HepG2 (cell line): ENCODE measurements around the gene OR8D1. TPM values are rescaled to one million over a fixed set of nuclear protein-coding genes. Genes with fewer than 3 reads are reported as not detected.
A peak's percentile ranks its signal among the peaks of the same experiment; 100 is the strongest.

Source experiments
- ATAC-seq: fragments of 200-7000 bp; cut with Tn5 transposase; 3 replicates; pipeline ENCODE4 v1.9.1; 2020; ENCODE audit warnings: mild to moderate bottlenecking, moderate library complexity
- BruUV-seq: library from RNA; stranded (reverse); fragments of 400-500 nt; replicated peaks from 2 replicates; lab custom pipeline; 2021; lab: Mats Ljungman, UMichigan
- CTCF ChIA-PET: fragments of 300-600 bp; formaldehyde crosslinking; extraction: SDS; loops from one replicate; lab custom pipeline; 2021; ENCODE audit warnings: low total read pairs, inconsistent platforms, low intra/inter-chr PET ratio; lab: Yijun Ruan, JAX
- POLR2A ChIA-PET: fragments of 350-600 bp; sonication (Branson Sonifier 250); formaldehyde crosslinking; loops from one replicate; lab custom pipeline; 2020; ENCODE audit warnings: antibody characterized with exemption, inconsistent platforms; lab: Yijun Ruan, JAX
- DNase-seq: peaks from one replicate; pipeline ENCODE4 v3.0.0-alpha.2; 2015; ENCODE audit warnings: low spot score
- FAIRE-seq: peaks from 3 replicates; lab custom pipeline; 2011; peaks lifted over from hg19 to GRCh38; lab: Jason Lieb, UNC
- H2AFZ ChIP-seq: one replicate; pipeline ENCODE4 v1.6.1; 2011; ENCODE audit warnings: low read length, inconsistent platforms
- H3K27ac ChIP-seq: fragments of 300-600 bp; 3 replicates; pipeline ENCODE4 v1.8.0; 2011; ENCODE audit warnings: mixed run types, mild to moderate bottlenecking, mixed read lengths, low read length, inconsistent platforms; ENCODE audit not compliant: insufficient read depth; ENCODE audit errors: extremely low read length
- H3K27me3 ChIP-seq, 2 experiments: fragments of 200-600 bp in 1 of 2; 2 replicates in 1 of 2; 3 replicates in 1 of 2; pipeline versions ENCODE4 v1.6.0 to v1.8.0; 2011; ENCODE audit warnings: low read length in 2 of 2, mild to moderate bottlenecking in 2 of 2, moderate library complexity in 2 of 2, inconsistent platforms in 1 of 2; ENCODE audit not compliant: insufficient read depth in 2 of 2, control insufficient read depth in 1 of 2
- H3K36me3 ChIP-seq, 2 experiments: fragments of 200-600 bp in 1 of 2; replicated peaks in 1 of 2; 2 replicates in 1 of 2; 3 replicates in 1 of 2; pipeline versions ENCODE4 v1.5.1 to v1.8.0; 2011; ENCODE audit warnings: low read length in 2 of 2, inconsistent platforms in 1 of 2; ENCODE audit not compliant: insufficient read depth in 2 of 2, control insufficient read depth in 1 of 2
- H3K4me1 ChIP-seq: 2 replicates; pipeline ENCODE4 v1.5.1; 2012; ENCODE audit warnings: low read length, inconsistent platforms; ENCODE audit not compliant: insufficient read depth
- H3K4me2 ChIP-seq: 2 replicates; pipeline ENCODE4 v1.6.0; 2011; ENCODE audit warnings: low read depth, low read length, inconsistent platforms
- H3K4me3 ChIP-seq, 3 experiments: fragments of 200-600 bp in 1 of 3; sonication (generic), shearing (Covaris generic) in 1 of 3; replicated peaks in 1 of 3; 2 replicates each; pipeline ENCODE4 v1.5.1; 2011 to 2016; ENCODE audit warnings: low read length in 3 of 3, inconsistent platforms in 2 of 3, low read depth in 2 of 3, mild to moderate bottlenecking in 2 of 3, control low read depth in 1 of 3, mixed read lengths in 1 of 3; ENCODE audit not compliant: insufficient read depth in 1 of 3
- H3K79me2 ChIP-seq: one replicate; pipeline ENCODE4 v1.6.1; 2011; ENCODE audit warnings: low read length, inconsistent platforms; ENCODE audit not compliant: insufficient read depth
- H3K9ac ChIP-seq: 2 replicates; pipeline ENCODE4 v1.6.0; 2011; ENCODE audit warnings: mild to moderate bottlenecking, low read depth, low read length, inconsistent platforms; ENCODE audit not compliant: insufficient read depth
- H3K9me3 ChIP-seq: 2 replicates; pipeline ENCODE4 v1.5.1; 2012; ENCODE audit warnings: mild to moderate bottlenecking, low read length
- H4K20me1 ChIP-seq: 2 replicates; pipeline ENCODE4 v1.6.0; 2011; ENCODE audit warnings: inconsistent platforms, mild to moderate bottlenecking, low read length, moderate library complexity; ENCODE audit not compliant: insufficient read depth
- BHLHE40 ChIP-seq: IDR thresholded peaks from 2 replicates; pipeline ENCODE4 v1.6.1; 2011; ENCODE audit warnings: low read length, improper control_type of control experiment
- HNRNPH1 ChIP-seq: fragments of 200-400 bp; formaldehyde crosslinking; optimal IDR thresholded peaks from 2 replicates; pipeline ENCODE3; 2017; ENCODE audit warnings: mild to moderate bottlenecking, low read depth, low read length
- HOXA5 ChIP-seq: sonication (generic); formaldehyde crosslinking; IDR thresholded peaks from 2 replicates; pipeline ENCODE4 v1.4.0; 2020; ENCODE audit warnings: missing genetic modification reagents
- JARID2 ChIP-seq: sonication (generic); formaldehyde crosslinking; IDR thresholded peaks from 2 replicates; pipeline ENCODE4 v1.8.1; 2023; ENCODE audit warnings: missing genetic modification reagents, inconsistent platforms; ENCODE audit not compliant: insufficient replicate concordance
- JUN ChIP-seq: sonication (generic); formaldehyde crosslinking; IDR thresholded peaks from 2 replicates; pipeline ENCODE4 v1.4.0; 2020; ENCODE audit warnings: mild to moderate bottlenecking, missing genetic modification reagents
- MAFF ChIP-seq: IDR thresholded peaks from 2 replicates; pipeline ENCODE4 v1.6.1; 2011; ENCODE audit warnings: low read depth, low read length, improper control_type of control experiment
- MAFK ChIP-seq, 2 experiments: IDR thresholded peaks in 1 of 2; conservative IDR thresholded peaks in 1 of 2; 2 replicates each; pipeline ENCODE4 v1.6.1; 2011; ENCODE audit warnings: improper control_type of control experiment in 2 of 2, low read length in 2 of 2
- POLR2AphosphoS2 ChIP-seq: IDR thresholded peaks from 2 replicates; pipeline ENCODE4 v1.6.1; 2011; ENCODE audit warnings: low read depth, low read length, improper control_type of control experiment
- SAFB2 ChIP-seq: sonication (generic); formaldehyde crosslinking; IDR thresholded peaks from 2 replicates; pipeline ENCODE4 v1.5.1; 2020; ENCODE audit warnings: missing genetic modification reagents, low read depth, mild to moderate bottlenecking, borderline replicate concordance
- XRCC5 ChIP-seq: fragments of 200-400 bp; formaldehyde crosslinking; optimal IDR thresholded peaks from 2 replicates; pipeline ENCODE3; 2017; ENCODE audit warnings: mild to moderate bottlenecking, low read length
- ZBTB7B ChIP-seq: sonication (generic); formaldehyde crosslinking; IDR thresholded peaks from 2 replicates; pipeline ENCODE4 v1.4.0; 2020; ENCODE audit warnings: missing genetic modification reagents
- ZNF652 ChIP-seq: IDR thresholded peaks from 2 replicates; pipeline ENCODE4 v1.6.1; 2016; ENCODE audit warnings: low read depth, borderline replicate concordance
- WGBS: methylation state at CpG from one replicate; pipeline ENCODE4 v1.1.6; 2017; ENCODE audit warnings: low lambda C conversion rate; 5-methylcytosine and 5-hydroxymethylcytosine counted together
- in situ Hi-C: cut with HindIII; loops from 2 replicates; pipeline ENCODE4 v1.10.0; 2017; ENCODE audit warnings: low pct_unique_long_range_greater_than_20kb; ENCODE audit not compliant: extremely low pct_ligation_motif_present
- intact Hi-C: fragments of 100-400 bp; cut with micrococcal nuclease; formaldehyde crosslinking; loops from one replicate; pipeline ENCODE4 v1.10.0; 2022; ENCODE audit not compliant: unreplicated experiment
- polyA plus RNA-seq, 8 experiments: library from polyadenylated mRNA; depleted of rRNA in 3 of 8; stranded (reverse) in 7 of 8; unstranded in 1 of 8; fragments of >200 nt; fragmentation: Illumina TruSeq in 4 of 8; extraction: Trizol in 4 of 8; gene quantifications; 2 replicates each; pipeline versions ENCODE4 v1.2.1 to v1.2.3, GENCODE V29; 2011 to 2016; ENCODE audit warnings: low read depth in 4 of 8, missing spikeins in 1 of 8, mixed read lengths in 1 of 8; ENCODE audit not compliant: insufficient read depth in 1 of 8
- total RNA-seq, 5 experiments: library from RNA; depleted of rRNA; stranded (reverse); fragments of >200 nt; fragmentation: Illumina TruSeq; extraction: Trizol; gene quantifications; 2 replicates each; pipeline ENCODE4 v1.2.3, GENCODE V29; 2016; ENCODE audit warnings: low read depth in 1 of 5
- TF ChIP-seq, protein P1 (sequence below): IDR thresholded peaks from 2 replicates; pipeline ENCODE4 v1.6.1; 2012; ENCODE audit warnings: inconsistent platforms

OR8D1 gene
- total and polyA plus RNA-seq, 2 of the 13 experiments (the other 11 are each of a cell fraction or from before 2014, with no cell fraction given): not detected

DNA sequence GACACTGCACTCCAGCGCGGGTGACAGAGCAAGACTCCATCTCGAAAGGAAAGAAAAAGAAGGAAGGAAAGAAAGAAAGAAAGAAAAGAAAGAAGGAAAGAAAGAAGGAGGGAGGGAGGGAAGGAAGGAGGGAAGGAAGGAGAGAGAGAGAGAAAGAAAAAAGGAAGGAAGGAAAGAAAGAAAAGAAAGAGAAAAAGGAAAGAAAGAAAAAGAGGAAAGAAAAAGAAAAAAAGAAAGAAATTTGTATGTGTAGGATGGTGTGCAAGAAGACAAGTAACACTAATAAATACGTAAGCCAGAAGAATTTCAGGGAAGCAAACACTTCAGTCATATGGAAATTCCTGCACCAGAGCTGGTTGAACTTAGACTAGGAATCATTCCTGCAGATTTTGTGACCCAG, 618 bp downstream of the OR8D1 start (continued):
- TF ChIP-seq HNRNPH1 (no peak), ZBTB7B (CRISPR knock-in tag) (no peak), JARID2 (no peak)
- TF ChIP-seq, protein P1, sequence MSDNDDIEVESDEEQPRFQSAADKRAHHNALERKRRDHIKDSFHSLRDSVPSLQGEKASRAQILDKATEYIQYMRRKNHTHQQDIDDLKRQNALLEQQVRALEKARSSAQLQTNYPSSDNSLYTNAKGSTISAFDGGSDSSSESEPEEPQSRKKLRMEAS: no peak

DNA sequence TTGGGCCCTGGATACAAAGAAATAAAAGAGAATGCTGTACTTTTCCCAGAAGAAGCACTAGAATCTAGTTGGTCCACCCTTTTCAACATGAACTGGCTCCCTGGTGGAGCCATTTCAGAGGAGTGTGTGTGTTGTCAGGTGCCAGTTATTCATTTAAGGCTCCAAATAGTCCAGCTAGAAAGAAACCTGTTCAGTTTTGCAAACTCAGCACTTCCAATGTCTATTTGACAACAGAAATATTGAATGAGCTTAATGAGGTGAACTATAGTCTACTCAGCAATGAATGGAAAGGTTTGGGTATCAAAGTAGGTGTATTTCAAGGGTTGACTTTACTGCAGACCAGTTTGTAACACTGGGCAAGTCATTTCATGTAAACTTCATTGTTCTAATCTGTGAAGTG, 2.1 kb downstream of the OR8D1 start:
- H3K9ac ChIP-seq: no peak overlapping the region
- H4K20me1 ChIP-seq: no peaks in the 10 kb centered on the region
- DNase-seq (no peak), FAIRE-seq (no peak), ATAC-seq (no peak)
- H2AFZ ChIP-seq: no peak overlapping the region
- no peak overlapping the region for H3K4me3 ChIP-seq
- intact Hi-C loops: no loop called here
- POLR2A ChIA-PET: no interaction called here
- TF ChIP-seq MAFK (conservative IDR thresholded peaks at IDR 0.05 in 1 of 2, IDR thresholded peaks at IDR 0.05 in 1 of 2; ENCODE audit: low read length in 2 of 2) (peak; percentile 81 to 95), MAFF (peak; percentile 89), XRCC5 (no peak)
- H3K36me3 ChIP-seq: no peaks in the 10 kb centered on the region
- no TSS peak for BruUV-seq
- no peaks in the 10 kb centered on the region for H3K27me3 ChIP-seq
- in situ Hi-C loops: no loop called here
- no peaks in the 10 kb centered on the region for H3K79me2 ChIP-seq
- no peak overlapping the region for H3K27ac ChIP-seq
- CTCF ChIA-PET: no interaction called here
- H3K9me3 ChIP-seq: no peaks in the 10 kb centered on the region
- H3K4me1 ChIP-seq: no peaks in the 10 kb centered on the region
- H3K4me2 ChIP-seq: no peak overlapping the region

DNA sequence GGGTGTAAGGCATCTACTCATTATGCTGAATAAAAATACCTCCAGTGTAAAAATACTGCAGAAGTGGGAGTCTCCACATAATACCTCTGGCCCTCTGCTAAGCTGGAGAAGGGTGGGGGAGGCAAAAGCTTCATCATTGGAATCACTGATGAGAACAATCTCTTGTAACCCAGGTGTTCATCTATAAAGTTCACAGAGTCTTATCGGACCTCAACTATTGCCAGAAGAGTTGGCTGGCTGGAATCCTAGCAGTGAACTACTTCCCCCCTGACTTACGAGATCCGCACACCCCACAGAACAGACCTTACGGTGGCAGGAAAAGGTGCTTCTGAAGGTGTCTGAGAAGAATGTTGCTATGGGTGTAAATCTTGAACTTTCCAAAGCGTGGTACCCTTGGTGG, 2.5 kb downstream of the OR8D1 start:
- H3K27me3 ChIP-seq: no peaks in the 10 kb centered on the region
- H3K4me2 ChIP-seq: no peak overlapping the region
- no peak for FAIRE-seq
- in situ Hi-C loops: no loop called here
- no peak overlapping the region for H3K9ac ChIP-seq
- WGBS: 45% methylated on average over 5 of the region's 5 CpGs
- no peak overlapping the region for H3K27ac ChIP-seq
- no TSS peak for BruUV-seq
- ChIA-PET POLR2A (no interaction called here), CTCF (no interaction called here)
- H3K36me3 ChIP-seq: no peaks in the 10 kb centered on the region
- H3K4me1 ChIP-seq: no peaks in the 10 kb centered on the region
- ATAC-seq: no peak
- H3K4me3 ChIP-seq: no peak overlapping the region
- no peaks in the 10 kb centered on the region for H4K20me1 ChIP-seq
- intact Hi-C loops: no loop called here
- no peaks in the 10 kb centered on the region for H3K9me3 ChIP-seq
- H2AFZ ChIP-seq: no peak overlapping the region
- TF ChIP-seq POLR2AphosphoS2: no peak
- TF ChIP-seq ZNF652 (CRISPR knock-in tag): no peak
- no peak for TF ChIP-seq SAFB2 (CRISPR knock-in tag)
- TF ChIP-seq BHLHE40: no peak
- no peak for TF ChIP-seq HOXA5 (CRISPR knock-in tag)
- no peak for TF ChIP-seq JUN
- DNase-seq: no peak
- H3K79me2 ChIP-seq: no peaks in the 10 kb centered on the region
